Dendritic cell treated with granulocyte-macrophage colony-stimulating factor and Interleukin-4, amounts not matched to agents 40 ng/mL and 50 ng/mL, for 4 days (primary cell): ENCODE measurements around the gene CACNA1C.

Source experiments
- H3K27ac Mint-ChIP-seq: one replicate; pipeline ENCODE4 v1.8.0; 2022; ENCODE audit warnings: mild to moderate bottlenecking, mixed read lengths
- H3K27me3 Mint-ChIP-seq: one replicate; pipeline ENCODE4 v1.8.0; 2022; ENCODE audit warnings: mild to moderate bottlenecking, mixed read lengths
- H3K36me3 Mint-ChIP-seq: one replicate; pipeline ENCODE4 v1.8.0; 2022; ENCODE audit warnings: low read depth, mixed read lengths
- H3K4me1 Mint-ChIP-seq: one replicate; pipeline ENCODE4 v1.8.0; 2022; ENCODE audit warnings: low read depth, mixed read lengths
- H3K4me3 Mint-ChIP-seq: one replicate; pipeline ENCODE4 v1.8.0; 2022; ENCODE audit warnings: mild to moderate bottlenecking, moderate library complexity, mixed read lengths
- H3K9me3 Mint-ChIP-seq: one replicate; pipeline ENCODE4 v1.8.0; 2022; ENCODE audit warnings: mixed read lengths
- intact Hi-C: fragments of 100-400 bp; cut with micrococcal nuclease; formaldehyde crosslinking; loops from one replicate; pipeline ENCODE4 v1.15.0; 2022

Gene CACNA1C

DNA sequence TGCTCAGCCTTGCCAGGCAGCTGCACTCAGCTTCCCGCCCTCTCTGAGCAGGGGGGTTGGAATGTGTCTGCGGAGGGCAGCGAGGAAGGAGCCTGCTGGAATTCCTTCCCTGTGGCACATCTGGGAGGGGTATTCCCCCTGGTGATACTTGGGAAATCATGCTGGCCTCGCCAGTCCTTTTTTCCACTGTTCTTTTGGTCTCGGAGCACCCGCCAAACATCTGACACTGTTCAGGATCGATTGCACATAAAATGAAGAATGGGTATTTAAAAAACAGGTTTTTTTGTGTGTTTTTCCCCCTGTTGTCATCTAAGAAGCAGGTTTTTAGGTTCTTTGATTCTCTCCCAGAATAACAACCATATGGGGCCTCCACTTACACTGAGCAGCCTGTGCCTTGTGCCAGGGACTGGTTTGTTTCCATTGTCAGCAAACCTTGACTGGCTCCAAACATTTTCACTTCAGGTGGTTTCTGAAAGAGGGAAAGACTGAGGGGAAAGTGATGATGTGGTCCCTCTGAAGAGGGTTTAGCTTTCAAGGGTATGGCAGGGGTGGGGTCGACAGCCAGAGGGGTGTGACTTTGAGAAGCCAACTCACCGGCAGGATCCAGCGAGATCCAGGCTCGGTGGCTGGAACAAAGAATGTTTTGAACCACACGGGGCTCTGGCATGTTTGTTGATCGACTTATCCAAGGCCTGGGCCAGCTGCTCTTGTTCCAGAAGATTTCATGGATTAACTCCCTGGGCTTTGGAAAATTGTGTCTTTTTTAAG lies 215.1 kb downstream of the CACNA1C start:
- Mint-ChIP-seq H3K27me3 (no peaks in the 10 kb centered on the region), H3K4me3 (no peak overlapping the region), H3K4me1 (no peaks in the 10 kb centered on the region), H3K9me3 (no peaks in the 10 kb centered on the region), H3K27ac (no peak overlapping the region), H3K36me3 (no peaks in the 10 kb centered on the region)
- intact Hi-C loops, result no loop called here

DNA sequence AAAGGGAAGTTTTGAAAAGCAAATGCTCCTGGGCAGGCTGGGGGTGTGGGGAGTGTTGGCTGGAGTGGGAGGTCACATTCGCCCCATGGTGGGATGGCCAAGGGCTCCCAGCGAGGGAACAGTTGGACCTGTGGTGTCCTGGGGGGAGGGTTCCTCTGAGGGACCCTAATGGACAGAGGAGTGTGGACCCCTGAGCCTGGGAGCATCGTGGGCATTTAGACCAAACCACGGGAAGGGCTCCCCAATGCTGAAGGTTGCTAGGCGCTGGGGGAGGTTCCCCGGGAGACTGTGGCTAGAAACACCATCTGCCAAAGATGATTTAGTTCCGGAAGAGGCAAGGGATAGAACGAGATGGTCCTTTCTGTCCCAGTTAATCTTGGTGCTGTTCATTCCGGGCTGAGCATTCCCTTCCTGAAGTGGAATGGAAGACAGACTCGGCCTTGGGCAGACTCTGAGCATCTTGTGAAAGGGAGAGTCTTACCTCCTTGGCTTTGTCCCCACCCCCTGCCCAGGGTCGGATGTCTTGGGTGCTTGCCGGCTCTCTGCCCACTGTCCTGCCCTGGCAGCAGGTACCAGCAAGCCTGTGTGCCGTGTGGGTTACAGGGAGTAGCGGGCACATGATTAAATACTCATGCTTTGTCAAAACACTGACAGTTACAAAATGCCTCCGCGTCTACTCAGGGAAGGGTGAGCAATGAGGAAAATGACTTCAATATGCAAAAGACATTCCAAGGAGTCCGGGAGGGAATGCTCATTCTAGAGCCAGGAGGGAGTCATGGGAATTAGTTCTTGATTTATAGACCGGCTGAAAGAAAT lies 215.9 kb downstream of the CACNA1C start:
- intact Hi-C loops, result no loop called here
- Mint-ChIP-seq H3K9me3 (no peaks in the 10 kb centered on the region), H3K27ac (no peak overlapping the region), H3K27me3 (no peaks in the 10 kb centered on the region), H3K4me1 (no peaks in the 10 kb centered on the region), H3K36me3 (no peaks in the 10 kb centered on the region), H3K4me3 (no peak overlapping the region)

DNA sequence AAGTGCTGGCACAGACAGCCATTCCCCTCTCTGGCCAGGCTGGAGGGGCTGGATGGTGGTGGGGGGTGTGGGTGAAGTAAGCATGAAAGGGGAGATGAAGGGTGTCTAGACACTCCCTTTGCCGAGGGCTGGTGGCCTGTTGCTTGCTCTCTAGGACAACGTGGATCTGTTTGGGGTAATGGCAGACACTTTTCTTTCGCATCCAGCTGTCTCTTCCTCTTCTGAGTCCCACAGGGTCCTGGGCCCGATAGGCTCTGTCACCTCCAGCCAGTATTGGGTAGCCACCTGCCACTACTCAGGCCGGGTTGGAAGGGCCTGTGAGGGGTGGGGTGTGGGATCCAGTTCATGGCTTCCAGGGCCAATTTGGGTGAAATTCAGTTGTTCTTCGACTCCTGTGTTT lies 218.1 kb downstream of the CACNA1C start:
- Mint-ChIP-seq H3K27ac (no peak overlapping the region), H3K4me3 (no peak overlapping the region), H3K27me3 (no peaks in the 10 kb centered on the region), H3K4me1 (no peaks in the 10 kb centered on the region), H3K36me3 (no peaks in the 10 kb centered on the region), H3K9me3 (no peaks in the 10 kb centered on the region)
- intact Hi-C loops, result no loop called here

DNA sequence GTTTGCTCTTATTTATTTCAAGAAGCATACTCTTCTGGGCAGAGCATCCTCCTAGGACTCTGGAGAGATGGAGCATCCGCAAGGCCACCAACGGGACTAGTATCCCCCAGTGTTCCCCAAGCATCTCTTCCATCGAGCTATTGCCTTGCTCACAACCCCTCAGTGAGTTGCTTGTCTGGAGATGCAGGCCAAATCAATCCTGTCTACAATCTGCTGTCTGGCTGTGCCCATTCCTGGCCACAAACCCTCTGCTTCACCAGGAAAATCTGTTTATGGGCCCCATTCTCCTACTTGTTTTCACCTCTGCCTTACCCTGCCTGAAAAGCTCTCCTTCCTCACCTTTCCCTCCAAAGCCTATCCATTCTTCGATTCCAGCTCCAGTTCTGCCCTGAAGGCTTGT lies 219.2 kb downstream of the CACNA1C start:
- Mint-ChIP-seq H3K27me3 (no peaks in the 10 kb centered on the region), H3K9me3 (no peaks in the 10 kb centered on the region), H3K4me3 (no peak overlapping the region), H3K27ac (no peak overlapping the region), H3K36me3 (no peaks in the 10 kb centered on the region), H3K4me1 (no peaks in the 10 kb centered on the region)
- intact Hi-C loops, result no loop called here

DNA sequence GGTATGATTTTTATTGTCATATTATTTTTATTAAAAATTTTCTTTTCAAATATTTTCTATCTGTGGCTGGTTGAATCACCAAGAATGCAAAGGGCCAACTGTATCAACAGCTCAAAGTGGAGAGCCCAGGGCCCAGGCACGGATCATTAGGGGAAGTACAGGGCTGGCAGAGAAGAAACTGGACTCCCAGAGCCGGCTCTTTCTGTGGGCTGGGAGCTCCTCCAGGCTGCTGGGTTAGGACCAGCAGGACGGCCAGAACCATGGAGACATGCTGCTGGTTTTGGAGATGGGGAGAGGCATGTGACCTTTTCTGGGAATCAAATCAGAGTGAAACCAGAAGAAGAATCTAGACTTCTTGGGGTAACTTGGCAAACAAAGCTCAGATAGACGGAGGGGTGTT lies 220.5 kb downstream of the CACNA1C start:
- H3K27me3 Mint-ChIP-seq, result no peaks in the 10 kb centered on the region
- no peaks in the 10 kb centered on the region for H3K9me3 Mint-ChIP-seq
- intact Hi-C loops, result no loop called here
- H3K4me3 Mint-ChIP-seq, result no peak overlapping the region
- H3K36me3 Mint-ChIP-seq, result no peaks in the 10 kb centered on the region
- H3K27ac Mint-ChIP-seq, result no peak overlapping the region
- H3K4me1 Mint-ChIP-seq, result no peaks in the 10 kb centered on the region

DNA sequence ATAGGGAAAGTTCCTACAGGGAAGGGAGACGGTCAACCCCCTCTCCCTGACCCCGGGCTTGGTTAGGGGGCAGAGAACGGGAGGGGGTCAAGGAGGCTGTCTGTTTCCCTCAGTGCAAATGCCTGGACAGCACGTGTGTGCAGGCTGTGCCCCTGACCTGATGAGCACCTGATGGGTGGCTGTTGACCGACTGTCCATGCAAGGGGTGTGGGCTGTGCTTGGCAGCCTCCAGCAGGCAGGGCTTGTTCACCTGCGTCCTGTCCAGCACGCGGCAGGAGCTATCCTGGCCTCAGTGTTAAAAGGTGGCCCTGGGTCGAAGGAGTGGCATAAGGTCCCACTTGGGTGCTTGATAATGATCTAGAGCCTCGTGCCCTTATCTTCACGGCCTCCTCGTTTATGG lies 221.0 kb downstream of the CACNA1C start:
- H3K4me3 Mint-ChIP-seq, result no peak overlapping the region
- H3K27me3 Mint-ChIP-seq, result no peaks in the 10 kb centered on the region
- intact Hi-C loops, result no loop called here
- H3K36me3 Mint-ChIP-seq, result no peaks in the 10 kb centered on the region
- no peak overlapping the region for H3K27ac Mint-ChIP-seq
- no peaks in the 10 kb centered on the region for H3K9me3 Mint-ChIP-seq
- H3K4me1 Mint-ChIP-seq, result no peaks in the 10 kb centered on the region

DNA sequence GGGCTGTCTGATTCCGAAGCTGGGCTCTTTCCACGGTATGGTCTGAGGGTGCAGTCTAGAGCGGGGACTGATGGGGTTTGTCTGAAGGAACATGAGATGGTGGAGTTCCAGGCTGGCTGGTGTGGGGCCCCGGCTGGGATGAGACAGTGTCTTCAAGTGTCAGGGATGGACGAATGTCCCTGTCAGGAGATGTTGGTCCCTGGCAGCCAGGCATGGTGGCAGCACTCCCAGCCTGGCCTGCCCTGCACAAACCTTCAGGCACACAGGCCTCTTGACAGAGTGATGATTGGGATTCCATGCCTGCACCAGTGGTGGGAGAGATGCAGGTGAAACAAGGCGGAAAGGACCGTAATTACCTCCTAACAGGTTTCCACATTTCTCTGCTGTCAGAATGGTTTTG lies 221.9 kb downstream of the CACNA1C start:
- Mint-ChIP-seq H3K4me1 (no peaks in the 10 kb centered on the region), H3K4me3 (no peak overlapping the region), H3K27ac (no peak overlapping the region)

DNA sequence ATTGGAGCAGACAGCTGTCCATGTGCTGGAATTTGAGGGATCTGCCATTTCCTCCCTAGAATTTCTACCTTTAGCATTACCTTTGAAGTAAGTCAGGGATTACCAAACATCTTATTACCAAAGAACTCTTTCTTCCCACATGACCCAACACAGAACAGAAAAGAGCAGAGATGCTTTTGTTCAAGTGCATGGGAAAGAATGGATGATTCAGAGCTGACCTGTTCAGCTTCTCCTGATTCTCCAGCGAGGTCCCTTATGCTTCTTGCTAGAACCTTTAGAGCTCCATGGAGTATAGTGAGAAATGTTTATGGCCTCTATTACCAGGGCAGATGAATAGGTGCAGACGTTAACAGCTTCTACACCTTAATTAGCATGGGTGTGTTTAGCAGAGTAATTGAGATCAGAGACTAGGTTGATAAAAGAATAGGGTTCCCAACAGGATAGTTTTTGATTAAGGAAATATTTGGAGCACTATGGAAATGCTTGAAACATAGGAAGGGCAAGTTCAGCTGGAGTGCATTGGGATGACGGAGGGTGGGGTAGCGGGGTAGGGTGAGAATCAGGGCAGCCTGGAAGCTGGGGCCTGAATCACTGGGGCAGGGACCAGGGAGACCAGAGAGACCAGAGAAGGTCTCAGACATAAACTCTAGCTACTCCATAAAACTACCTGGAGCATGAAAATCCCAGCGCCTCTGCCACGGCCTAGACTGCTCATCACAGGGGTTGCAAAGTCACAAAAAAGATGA lies 223.7 kb downstream of the CACNA1C start:
- Mint-ChIP-seq H3K4me3 (no peak overlapping the region), H3K4me1 (no peaks in the 10 kb centered on the region), H3K36me3 (no peaks in the 10 kb centered on the region), H3K9me3 (peaks cover 6% of the 10 kb centered on the region), H3K27me3 (no peaks in the 10 kb centered on the region), H3K27ac (no peak overlapping the region)
- intact Hi-C loops, result no loop called here

More for the DNA sequence above, 221.9 kb downstream of the CACNA1C start:
- Mint-ChIP-seq H3K9me3 (no peaks in the 10 kb centered on the region), H3K27me3 (no peaks in the 10 kb centered on the region), H3K36me3 (no peaks in the 10 kb centered on the region)
- intact Hi-C loops, result no loop called here

DNA sequence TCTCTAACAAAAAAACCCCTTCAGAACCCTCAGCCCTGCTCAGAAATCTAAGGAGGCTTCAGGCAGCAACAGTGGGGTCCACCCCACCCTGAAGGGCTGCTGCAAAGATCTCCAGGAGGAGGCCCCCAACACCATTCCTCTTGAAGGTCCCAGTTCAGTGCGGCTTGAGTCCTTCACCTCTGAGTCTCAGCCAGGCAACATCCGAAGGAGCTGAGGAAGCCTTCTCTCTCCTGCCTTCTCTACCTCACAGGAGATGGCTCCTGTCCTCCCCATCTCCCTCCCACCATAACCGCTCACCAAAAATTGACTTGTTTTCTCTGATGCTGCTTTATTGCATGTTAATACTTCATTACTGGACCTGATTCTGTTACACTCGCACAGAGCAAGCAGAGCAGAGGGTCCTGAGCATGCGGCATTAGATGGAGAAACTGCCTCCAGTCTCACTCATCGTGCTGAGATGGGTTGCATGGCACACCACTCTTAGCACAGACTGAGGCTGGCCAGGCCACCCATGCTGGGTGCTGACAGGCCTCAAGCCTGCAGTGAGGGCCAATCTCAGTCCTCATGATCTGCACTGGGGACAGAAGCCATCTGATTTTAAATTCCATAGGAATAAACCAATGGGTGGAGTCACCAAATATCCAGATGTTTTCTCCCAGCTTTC lies 224.8 kb downstream of the CACNA1C start:
- intact Hi-C loops, result no loop called here
- H3K9me3 Mint-ChIP-seq, result peaks cover 11% of the 10 kb centered on the region
- no peaks in the 10 kb centered on the region for H3K36me3 Mint-ChIP-seq
- no peaks in the 10 kb centered on the region for H3K4me1 Mint-ChIP-seq
- H3K27me3 Mint-ChIP-seq, result no peaks in the 10 kb centered on the region
- no peak overlapping the region for H3K4me3 Mint-ChIP-seq
- H3K27ac Mint-ChIP-seq, result no peak overlapping the region

DNA sequence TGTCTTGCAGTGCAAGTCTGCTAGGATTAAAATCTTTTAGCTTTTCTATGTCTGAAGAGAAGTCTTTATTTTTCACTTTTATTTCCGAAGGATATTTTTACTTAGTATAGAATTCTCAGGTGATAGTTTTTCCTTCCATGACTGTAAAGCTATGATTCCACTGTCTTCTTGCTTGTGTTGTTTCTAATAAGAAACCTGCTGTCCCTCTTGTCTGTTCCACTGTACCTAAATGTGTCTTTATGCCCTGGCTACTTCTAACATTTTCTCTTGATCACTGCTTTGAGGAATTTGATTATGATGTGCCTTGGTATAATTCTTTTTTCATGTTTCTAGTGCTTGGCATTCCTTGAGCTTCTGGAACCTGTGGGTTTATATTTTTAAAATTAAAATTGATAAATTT lies 228.7 kb downstream of the CACNA1C start:
- intact Hi-C loops, result loop anchor here (5.0 kb wide), 1 partner anchor 224 kb away; no protein-coding TSS in a partner anchor
- H3K9me3 Mint-ChIP-seq, result peaks cover 11% of the 10 kb centered on the region
- H3K4me1 Mint-ChIP-seq, result peaks cover 31% of the 10 kb centered on the region
- peaks cover 4% of the 10 kb centered on the region for H3K27me3 Mint-ChIP-seq
- no peak overlapping the region for H3K4me3 Mint-ChIP-seq
- H3K27ac Mint-ChIP-seq, result no peak overlapping the region
- H3K36me3 Mint-ChIP-seq, result no peaks in the 10 kb centered on the region

DNA sequence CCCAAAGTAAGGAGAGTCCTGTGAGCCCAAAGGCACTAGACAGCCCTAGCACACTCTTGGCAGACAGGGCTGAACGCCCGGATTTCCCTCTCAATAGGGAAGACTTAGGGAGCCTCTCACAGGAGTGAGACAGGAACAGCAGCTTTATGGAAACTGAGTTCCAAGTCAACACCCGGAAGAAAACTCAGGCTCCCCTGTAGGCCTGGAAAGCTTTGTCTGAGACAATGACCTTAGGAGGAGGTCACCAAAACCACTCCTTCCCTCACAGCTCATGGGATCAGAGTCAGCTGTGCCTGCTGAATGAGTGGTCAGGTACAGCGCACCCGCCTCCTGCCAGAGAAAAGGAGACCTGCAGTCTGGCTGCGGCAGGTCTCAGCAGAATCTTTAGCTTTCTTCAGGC lies 229.5 kb downstream of the CACNA1C start:
- intact Hi-C loops, result loop anchor here (5.0 kb wide), 1 partner anchor 225 kb away; no protein-coding TSS in a partner anchor
- Mint-ChIP-seq H3K27ac (no peak overlapping the region), H3K9me3 (peaks cover 11% of the 10 kb centered on the region), H3K4me3 (no peak overlapping the region), H3K4me1 (peaks cover 35% of the 10 kb centered on the region), H3K27me3 (peaks cover 4% of the 10 kb centered on the region), H3K36me3 (no peaks in the 10 kb centered on the region)

DNA sequence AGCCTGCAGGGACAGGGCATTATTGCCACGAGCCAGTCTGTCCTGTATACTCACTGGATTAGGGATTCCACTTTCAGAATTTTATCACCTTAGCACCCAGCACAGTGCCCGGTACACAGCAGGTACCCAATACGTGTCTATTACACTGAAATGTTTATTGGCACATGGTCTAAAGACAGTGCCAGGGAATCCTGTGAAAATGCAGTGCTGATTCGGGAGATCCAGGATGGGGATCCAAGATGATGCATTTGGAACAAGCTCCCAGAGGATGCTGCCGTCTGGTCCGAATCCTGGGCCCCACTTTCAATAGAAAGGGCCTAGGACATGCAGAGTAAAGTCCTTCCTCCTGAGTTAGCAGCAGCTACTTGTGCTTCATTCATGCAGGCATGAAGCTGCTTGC lies 230.7 kb downstream of the CACNA1C start:
- peaks cover 46% of the 10 kb centered on the region for H3K4me1 Mint-ChIP-seq
- H3K36me3 Mint-ChIP-seq, result no peaks in the 10 kb centered on the region
- H3K4me3 Mint-ChIP-seq, result no peak overlapping the region
- intact Hi-C loops, result loop anchor here (5.0 kb wide), 1 partner anchor 226 kb away; no protein-coding TSS in a partner anchor
- H3K27me3 Mint-ChIP-seq, result peaks cover 4% of the 10 kb centered on the region
- peak overlapping the region; percentile 78 for H3K27ac Mint-ChIP-seq
- peaks cover 11% of the 10 kb centered on the region for H3K9me3 Mint-ChIP-seq

DNA sequence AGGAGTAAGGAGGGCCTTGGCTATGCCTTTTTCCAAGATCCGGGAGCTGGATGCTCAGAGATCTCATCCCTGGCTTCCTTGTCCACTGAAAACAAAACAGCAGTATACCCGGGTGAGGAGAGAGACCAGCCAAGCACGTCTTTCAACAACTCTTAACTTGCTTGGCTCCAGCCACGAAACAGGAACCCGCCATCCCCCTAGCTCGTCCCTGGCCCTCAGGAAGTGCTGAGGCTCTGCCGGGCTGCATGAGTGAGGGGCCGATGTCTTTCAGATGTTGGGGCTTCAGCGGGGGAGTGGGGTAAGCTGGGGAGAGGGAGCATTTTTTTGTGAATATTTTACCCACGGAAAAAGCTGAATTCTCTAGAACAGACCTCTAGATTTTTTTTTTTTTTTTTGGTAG lies 231.1 kb downstream of the CACNA1C start:
- peaks cover 4% of the 10 kb centered on the region for H3K27me3 Mint-ChIP-seq
- H3K36me3 Mint-ChIP-seq, result no peaks in the 10 kb centered on the region
- intact Hi-C loops, result loop anchor here (5.0 kb wide), 1 partner anchor 227 kb away; no protein-coding TSS in a partner anchor
- peak overlapping the region; percentile 54 for H3K4me3 Mint-ChIP-seq
- H3K9me3 Mint-ChIP-seq, result peaks cover 11% of the 10 kb centered on the region
- H3K4me1 Mint-ChIP-seq, result peaks cover 51% of the 10 kb centered on the region
- H3K27ac Mint-ChIP-seq, result peak overlapping the region; percentile 78
